SH-SY5Y (cell line): Measurements from ENCODE around the gene CLEC16A.

Experiments
- GATA2 ChIP-seq: IDR thresholded peaks from 2 replicates; pipeline ENCODE4 v1.6.1; 2011; ENCODE audit warnings: mild to moderate bottlenecking, low read depth, low read length
- GATA3 ChIP-seq: IDR thresholded peaks from 2 replicates; pipeline ENCODE4 v1.6.1; 2011; ENCODE audit warnings: low read depth, mild to moderate bottlenecking, low read length, moderate library complexity

GRCh38 chr16:11084484-11084875 lies 140.1 kb downstream of the CLEC16A start:
- TF ChIP-seq GATA2 (no peak), GATA3 (no peak)
